Activated effector memory CD4-positive, alpha-beta T cell treated with anti-CD3 and anti-CD28 coated beads, Interleukin-2, amount 50 U/mL, for 16 hours (primary cell): ENCODE data around the gene LRGUK.
"Not testable (repeated sequence)": the region's sequence is repeated elsewhere in the genome, so short reads cannot be mapped to it uniquely, and the experiment has no call there.

Source experiments
- DNase-seq: peaks from one replicate; pipeline ENCODE4 v3.0.0-alpha.2; 2020

Gene LRGUK

DNA sequence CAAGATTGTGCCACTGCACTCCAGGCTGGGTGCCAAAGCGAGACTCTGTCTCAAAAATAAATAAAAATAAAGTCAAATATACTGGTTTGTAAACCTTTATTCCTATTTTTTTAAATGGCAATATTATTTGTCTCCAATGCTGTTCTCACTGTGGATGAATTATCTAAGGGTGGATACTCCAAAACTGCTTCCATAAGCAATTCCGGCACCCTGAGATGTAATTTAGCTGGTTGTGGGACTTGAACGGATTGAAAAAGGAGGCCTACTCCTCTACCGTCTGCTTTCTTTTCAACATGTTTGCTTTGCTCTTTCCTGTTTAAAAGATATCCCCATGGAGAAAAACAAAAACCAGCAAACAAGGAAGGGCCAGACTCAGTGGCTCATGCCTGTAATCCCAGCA lies 135.2 kb downstream of the LRGUK start:
- no peak for DNase-seq

GRCh38 chr7:134276951-134277350 lies 149.8 kb downstream of the LRGUK start:
- no peak for DNase-seq

GRCh38 chr7:134278502-134279153 lies 151.5 kb downstream of the LRGUK start:
- no peak for DNase-seq

DNA sequence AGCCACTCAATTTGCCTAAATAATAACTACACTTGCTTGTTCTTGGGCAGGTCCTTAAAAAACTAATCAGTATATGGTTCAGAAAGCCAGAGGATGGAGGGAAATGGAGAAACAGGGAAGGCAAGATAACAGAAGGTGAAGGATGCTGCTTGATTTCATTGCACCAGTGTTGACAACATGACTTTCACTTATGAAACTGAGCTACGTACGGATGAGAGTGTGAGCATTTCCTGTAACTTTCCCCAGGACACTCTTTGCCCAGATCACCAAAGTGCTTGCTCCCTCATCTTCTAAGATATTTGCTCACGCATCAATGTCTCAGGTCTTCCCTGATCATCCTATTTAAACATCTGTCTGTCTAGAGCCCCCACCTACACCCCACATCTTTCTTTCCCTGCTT lies 152.2 kb downstream of the LRGUK start:
- DNase-seq: no peak

GRCh38 chr7:134279898-134280297 lies 152.8 kb downstream of the LRGUK start:
- DNase-seq: no peak

- no peak for DNase-seq
These were observed 153.4 kb downstream of the LRGUK start for GRCh38 chr7:134280508-134280907.

GRCh38 chr7:134284011-134284410 lies 156.9 kb downstream of the LRGUK start:
- no peak for DNase-seq

DNA sequence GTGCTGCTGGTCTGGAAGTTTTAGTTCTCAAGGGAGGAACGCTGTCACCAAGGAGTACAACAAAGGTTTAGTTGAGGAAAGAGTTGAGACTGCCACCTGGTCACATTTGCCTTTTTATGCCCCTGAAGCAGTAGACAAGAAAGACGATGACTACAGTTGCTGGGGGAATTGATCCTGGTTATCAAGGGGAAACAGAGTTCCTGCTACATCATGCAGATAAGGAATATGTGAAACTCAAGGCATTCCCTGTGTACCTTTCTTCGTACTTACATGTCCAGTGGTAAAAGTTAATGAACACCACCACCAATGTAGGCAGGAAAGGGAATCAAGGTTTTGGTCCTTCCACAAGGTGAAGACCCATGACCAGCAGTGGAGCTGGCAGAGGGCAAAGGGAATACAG lies 157.8 kb downstream of the LRGUK start:
- no peak for DNase-seq

- DNase-seq: no peak
These were observed 160.9 kb downstream of the LRGUK start for GRCh38 chr7:134287916-134288659.

DNA sequence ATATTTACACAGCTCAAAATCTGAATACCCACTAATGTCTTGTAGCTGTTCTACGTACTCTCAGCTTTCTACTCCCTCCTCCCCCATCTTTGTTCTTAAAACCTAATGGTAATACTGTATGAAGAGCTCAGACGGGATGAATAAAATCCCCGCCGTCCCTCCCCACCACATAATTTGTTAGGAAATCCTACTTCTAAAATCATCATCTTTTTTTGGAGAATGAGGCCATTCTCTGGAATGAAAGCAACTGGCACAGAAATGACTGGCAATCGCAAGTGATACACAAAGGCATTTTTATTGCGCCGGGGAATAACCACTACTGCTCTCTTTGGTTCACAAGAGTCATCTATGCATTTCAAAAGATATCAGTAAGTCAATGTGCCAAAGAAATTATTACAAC lies 162.3 kb downstream of the LRGUK start:
- DNase-seq: no peak

DNA sequence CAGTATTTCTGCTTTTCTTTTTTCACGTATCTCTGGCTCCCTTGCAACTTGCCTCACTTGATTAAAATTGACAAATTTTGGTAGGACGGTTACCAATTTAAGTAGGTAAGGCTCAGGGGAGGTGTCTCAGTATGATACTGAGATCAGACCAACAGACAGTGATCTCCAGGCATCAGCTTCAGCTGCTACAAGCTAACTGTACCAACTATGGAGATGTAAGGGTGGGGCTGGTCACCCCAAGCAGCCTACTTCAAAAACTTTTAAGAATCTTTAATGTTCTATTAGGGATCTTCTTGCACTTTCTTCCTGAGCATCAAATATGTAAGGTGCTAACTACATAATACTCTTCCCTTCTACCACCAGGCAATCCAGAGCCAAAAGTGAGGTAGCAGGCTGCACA lies 162.7 kb downstream of the LRGUK start:
- no peak for DNase-seq

- no peak for DNase-seq
These were observed 163.1 kb downstream of the LRGUK start for GRCh38 chr7:134290286-134290685.

DNA sequence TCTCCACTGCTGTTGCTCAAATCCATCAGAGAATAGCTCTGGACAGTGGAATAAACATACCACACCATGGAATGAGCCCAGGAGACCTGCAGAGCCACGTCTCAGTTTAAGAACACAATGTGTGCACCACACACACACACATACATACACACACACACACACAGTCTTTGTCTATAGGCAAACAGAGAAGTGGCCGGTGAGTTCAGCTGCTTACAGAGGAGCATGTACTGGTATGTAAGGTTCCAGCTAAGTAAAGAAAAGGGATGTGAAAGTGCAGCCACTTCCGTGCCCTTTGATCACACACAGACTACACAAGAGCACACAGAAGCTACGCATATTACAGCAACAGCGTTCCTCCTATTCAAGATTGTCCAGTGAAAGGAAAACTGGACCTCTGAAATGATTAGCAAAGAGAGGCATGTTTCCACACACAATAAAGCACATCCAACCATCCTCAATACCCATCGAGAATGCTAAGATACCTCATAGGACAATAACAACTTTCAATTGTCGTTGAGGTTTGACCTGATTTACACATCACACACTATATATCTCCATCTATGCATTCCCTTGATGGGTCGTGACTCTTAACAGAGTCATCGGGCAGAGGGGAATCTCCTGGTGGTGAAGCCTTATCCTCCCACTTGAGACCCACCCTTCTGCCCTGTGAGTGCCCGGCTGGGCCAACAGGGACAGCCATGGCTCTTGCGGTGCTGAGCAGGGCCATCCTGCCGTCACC lies 166.0 kb downstream of the LRGUK start:
- no peak for DNase-seq

DNA sequence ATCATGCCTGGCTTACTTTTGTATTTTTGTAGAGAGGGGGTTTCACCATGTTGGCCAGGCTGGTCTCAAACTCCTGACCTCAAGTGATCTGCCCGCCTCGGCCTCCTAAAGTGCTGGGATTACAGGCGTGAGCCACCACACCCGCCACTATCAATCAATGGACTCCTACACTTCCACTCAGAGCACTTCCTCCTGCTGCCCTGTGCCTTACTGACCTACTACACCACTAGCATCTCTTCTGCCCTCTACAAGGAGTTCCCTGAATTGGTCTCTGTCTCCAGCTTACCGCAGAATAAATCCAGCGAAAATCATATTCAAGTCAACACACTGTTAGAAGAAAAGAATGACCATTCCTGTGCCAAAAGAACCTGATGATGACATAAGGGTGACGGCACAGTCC lies 168.8 kb downstream of the LRGUK start:
- DNase-seq: not testable (repeated sequence)

- no peak for DNase-seq
These were observed 170.3 kb downstream of the LRGUK start for GRCh38 chr7:134297489-134297888.

DNA sequence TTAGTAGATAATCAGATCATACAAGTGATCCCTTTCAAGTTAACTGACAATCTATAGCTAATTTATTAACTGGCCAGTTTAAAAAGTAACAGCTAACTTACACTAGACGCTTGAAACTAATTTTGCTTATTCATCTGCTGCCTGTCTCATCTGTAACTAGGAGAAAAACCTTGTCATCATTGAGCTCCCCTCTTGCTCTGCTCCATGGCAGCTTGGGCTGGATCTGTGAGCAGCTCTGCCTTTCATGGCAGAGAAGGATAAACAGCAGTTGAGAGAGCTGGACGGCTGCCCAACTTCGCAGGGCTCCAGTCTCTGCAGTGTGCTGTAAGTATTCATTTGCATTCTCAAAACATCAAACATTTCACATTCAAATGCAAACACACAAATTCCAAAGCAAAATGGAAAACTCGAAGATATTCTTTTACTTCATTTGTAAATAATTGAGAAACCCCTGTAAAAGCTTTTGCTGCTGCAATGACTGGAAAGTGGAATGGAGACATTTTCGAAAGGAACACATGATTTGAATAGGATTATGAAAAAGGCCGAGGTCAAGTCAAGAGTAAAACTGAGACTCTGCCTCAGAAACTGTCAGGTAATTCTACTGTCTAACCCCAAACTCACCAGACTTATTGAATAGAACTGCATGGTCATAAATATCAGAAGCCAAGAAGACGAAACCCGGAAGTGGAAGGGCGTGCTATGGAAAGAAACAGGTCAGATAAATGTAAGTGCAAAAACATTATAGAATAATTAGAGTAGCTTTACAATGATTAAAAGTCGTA lies 172.0 kb downstream of the LRGUK start:
- DNase-seq: no peak

- no peak for DNase-seq
These were observed 173.8 kb downstream of the LRGUK start for GRCh38 chr7:134300988-134301387.

DNA sequence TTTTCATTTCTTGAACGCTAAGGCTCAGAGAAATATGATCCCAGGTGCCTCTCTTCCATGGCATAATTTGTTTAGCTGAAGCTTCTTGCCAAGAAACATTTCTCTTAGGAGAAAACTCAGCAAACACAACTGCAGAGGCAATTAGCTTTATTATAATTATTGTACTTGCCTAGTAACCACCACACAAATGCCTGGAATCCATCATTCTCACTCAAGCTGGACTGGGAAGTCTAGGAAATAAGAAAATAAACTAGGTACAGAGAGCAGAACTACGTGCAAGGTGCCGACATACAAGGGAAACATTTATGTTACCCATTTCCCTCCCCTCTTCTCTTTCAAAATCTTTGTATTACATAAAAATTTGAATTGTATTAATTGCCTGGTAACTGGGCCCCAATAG lies 174.5 kb downstream of the LRGUK start:
- no peak for DNase-seq

DNA sequence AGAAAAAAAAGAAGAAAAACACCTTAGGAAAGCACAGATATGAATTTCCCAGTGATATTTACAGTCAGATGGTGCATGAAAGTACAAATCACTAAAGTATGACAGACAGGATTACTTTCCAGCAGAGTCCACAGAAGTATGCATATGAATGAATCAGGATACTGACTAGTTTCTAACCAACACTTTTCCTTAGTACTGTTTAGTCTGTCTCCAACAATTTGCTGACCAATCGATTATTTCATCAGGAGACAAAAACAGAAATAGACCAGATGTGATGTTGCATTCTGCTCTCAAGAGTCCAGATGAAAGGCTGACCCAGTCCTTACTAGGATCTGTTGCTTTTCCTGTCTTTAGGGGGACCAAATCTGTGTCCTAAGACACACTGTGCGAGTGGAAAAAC lies 175.0 kb downstream of the LRGUK start:
- DNase-seq: no peak

DNA sequence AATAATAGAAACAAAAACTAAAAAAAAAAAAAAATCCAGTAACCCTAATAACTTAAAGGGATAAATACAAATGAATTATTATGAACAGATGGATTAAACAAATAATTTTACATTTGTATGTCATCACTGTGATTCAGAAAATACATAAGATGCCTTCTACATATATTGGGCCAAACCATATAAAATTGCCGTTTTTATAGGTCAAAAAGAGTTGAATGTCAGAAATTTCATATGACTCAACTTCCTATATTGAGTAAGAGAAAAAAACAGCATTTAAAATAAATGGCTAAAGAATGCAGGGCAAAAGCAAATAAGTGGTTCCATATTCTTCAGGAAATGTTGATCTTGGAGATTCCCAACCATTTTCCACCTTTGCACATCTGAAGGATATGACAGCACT lies 180.2 kb downstream of the LRGUK start:
- DNase-seq: no peak

DNA sequence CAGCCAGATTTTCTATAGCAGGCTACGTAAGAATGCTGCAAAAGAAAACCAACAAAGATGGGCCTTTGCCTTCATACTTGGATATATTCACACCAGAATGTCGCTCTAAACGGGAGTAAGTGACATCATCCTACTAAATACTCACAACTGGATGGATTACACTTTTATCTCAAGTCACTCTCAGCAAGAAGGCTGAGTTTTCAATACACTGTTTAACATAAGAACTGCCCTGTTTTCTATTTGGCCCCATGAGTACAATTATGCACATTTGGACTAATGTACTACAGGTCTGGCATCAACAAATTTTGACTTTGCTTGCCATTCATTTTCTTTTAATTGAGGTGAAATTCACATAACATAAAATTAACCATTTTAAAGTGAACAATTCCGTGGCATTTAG lies 181.4 kb downstream of the LRGUK start:
- no peak for DNase-seq

- no peak for DNase-seq
These were observed 184.7 kb downstream of the LRGUK start for GRCh38 chr7:134311807-134312206.

GRCh38 chr7:134312717-134313116 lies 185.6 kb downstream of the LRGUK start:
- no peak for DNase-seq
